GM04504 (cell line): ENCODE measurements around the gene SLC26A1.

Experiments used
- DNase-seq: peaks from one replicate; pipeline ENCODE4 v3.0.0-alpha.2; 2012; ENCODE audit warnings: low read depth

The SLC26A1 gene

GRCh38 chr4:998096-998691, 5.0 kb upstream of the SLC26A1 start:
- no peak for DNase-seq

DNA sequence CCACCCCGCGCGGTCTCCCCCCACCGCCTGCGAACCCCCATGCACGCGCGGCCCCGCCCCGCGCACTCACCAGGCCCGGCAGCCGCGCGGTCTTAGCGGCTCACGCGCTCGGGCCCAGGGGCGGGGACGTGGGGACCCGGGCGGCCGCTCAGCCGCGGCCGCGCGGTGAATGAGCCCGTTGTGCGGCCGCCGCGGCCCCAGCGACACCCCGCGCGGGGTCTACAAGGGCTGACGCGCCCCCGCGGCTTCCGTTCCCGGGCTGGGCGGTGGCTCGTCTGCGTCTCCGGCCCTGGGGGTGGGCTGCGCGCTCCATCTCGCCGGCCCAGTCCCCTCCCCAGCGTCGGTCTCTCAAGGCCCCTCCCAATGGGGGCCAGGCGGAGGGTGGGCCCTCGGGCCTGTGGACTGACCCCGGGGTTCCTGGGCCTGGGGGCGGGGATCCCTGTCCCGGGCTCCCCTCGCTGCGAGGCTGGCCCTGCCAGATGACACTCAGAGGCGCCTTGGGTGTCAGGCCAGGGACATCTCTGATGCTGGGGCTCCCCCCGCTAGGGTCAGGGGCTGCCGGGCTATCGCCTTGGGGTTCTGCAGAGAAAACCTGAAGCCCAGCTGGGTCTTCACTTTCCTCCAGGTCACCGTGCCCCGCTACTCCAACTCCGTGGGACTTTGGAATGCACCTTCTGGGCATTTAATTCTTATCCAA, 4.3 kb upstream of the SLC26A1 start:
- DNase-seq: no peak

GRCh38 chr4:996997-997374, 3.8 kb upstream of the SLC26A1 start:
- no peak for DNase-seq

DNA sequence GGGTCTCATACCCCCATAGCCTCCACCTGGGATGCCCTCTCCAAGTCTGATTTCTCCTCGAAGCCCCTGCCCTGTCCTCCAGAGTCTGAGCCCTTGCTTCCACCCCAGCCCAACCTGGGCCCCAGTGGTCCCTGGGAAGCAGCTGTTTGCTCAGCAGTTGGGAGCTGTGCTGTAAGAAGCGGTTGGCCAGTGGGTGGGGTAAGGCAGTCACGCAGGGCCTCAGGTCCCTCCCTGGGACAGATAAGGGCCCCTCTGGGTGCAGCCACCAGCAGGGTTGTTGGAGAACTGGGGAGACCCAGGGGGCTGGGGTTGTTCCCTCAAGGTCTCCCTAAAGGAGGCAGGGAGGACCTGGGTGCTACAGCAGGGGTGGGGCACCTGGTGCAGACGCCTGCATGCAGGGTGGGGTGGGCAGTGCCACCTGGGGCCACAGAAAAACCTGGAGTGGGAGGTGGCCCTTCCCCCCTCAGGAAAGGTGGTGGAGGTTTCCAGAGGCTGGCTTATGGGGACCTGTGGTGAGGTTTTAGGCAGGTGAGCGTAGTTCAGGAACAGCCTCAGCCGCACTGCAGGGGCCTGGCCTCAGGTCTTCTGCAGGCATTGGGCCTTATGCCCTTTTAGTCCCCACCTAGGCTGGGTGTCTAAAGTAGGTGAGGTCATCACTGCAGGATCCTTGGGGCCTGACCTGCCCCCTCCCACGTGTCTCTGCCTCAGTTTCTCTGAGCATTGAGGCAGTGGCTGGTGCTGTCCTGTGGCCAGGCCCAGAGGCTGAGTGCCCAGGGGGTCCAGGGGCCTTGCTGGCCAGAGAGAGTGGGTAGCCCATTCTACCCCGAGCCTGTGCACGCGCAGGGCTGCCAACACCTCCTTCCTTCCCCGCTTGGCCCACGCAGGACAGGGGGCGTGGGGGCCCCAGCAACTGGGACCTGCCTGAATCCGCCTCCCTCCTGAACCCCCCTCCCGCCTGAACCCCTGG, 3.1 kb upstream of the SLC26A1 start:
- no peak for DNase-seq

DNA sequence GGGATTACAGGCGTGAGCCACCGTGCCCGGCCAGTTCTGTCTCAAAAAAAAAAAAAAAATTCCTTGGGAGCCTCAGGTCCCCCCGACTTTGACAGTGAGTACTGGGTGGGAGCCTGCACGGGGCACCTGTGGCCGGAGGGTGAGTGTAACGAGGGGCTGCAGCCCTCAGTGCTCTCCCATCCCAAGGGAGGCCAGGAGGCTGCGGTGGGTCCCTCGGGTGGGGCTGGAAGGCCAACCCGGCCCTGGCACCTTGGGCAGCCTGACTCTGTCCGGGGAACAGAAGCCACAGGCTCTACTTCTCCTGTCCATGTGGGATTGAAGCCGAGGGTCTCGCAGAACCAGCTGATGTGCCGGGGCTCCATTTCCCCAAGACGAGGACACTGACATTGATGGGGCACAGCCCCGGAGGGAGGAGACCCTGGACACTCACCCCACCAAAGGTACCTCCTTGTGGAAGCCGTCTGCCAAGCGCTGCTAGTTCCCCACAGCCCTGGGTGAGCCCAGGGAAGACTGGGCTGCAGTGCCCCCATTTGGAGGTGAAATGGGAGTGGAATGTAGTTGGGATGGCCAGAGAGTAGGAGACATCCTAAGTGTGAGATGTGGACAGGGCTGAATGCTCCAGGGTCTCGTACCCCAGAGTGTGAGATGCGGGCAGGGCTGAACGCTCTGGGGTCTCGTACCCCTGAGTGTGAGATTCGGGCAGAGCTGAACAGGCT, 2.3 kb upstream of the SLC26A1 start:
- DNase-seq: no peak

GRCh38 chr4:992297-993110, 700 bp downstream of the SLC26A1 start:
- DNase-seq: no peak

DNA sequence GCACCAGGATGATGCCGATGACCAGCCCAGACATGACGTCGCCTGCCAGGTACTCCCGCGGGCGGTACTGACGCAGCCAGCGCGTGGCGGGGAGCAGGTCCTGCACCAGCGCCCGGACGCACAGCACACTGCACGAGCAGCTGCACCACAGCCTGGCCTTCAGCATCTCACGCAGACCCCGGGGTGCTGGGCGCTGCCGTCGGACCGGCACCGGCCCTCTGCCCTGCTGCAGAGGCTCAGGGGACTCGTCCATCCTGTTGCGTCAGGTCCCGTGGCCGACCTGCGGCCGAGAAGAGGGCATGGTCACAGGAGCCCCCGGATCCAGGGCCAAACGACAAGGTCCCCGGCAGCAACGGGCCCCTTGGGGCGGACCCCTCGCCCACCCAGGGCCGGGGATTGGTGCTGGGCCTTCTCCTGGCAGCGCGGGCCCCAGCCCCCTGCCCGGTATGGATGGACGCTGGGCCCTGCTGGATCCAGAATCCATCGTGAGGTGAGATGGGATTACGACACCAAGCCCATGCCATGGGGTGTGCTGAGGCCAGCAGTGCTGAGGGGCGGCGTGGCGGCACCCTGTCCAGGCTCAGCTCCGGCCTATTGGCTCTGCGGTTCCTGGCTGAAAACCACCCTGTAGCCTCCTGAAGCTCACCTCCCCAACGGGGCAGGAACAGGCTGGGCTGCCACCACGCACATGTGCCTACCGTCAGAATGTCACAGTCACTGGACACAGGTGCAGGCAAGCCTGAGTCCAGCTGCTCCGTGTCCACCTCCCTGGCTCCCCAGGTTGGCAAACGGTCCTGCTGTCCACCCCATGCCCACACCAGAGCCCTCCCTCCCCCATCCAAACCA, 1.5 kb downstream of the SLC26A1 start:
- DNase-seq: no peak

DNA sequence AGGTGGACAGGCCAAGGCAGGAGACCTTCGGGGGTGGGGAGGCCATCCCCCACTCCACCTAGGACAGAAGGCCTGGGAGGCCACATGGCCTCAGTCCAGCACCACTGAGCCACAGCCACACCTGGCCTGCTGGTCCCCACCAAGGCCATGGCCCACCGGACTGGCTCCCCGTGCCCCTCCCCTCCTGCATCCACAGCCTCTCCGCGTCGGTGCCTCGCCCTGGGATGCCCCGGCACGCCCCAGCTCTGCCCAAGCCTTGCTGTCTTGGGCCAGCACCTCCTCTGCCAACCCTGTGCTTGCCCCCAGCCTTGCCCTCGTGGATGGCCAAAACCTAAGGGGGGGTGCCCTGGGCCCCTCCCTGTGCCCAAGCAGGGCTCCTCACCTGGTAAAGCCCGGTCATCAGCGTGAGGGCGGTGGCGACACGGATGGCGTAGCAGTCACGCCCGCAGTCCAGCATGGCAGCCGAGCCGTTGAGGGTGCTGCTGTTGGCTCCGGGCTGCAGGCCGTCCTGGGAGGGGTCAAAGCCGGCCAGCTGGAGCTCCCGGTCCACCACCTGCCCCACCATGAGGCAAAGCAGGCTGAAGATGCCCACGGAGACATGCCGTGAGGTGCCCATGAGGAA, 2.3 kb downstream of the SLC26A1 start:
- no peak for DNase-seq

DNA sequence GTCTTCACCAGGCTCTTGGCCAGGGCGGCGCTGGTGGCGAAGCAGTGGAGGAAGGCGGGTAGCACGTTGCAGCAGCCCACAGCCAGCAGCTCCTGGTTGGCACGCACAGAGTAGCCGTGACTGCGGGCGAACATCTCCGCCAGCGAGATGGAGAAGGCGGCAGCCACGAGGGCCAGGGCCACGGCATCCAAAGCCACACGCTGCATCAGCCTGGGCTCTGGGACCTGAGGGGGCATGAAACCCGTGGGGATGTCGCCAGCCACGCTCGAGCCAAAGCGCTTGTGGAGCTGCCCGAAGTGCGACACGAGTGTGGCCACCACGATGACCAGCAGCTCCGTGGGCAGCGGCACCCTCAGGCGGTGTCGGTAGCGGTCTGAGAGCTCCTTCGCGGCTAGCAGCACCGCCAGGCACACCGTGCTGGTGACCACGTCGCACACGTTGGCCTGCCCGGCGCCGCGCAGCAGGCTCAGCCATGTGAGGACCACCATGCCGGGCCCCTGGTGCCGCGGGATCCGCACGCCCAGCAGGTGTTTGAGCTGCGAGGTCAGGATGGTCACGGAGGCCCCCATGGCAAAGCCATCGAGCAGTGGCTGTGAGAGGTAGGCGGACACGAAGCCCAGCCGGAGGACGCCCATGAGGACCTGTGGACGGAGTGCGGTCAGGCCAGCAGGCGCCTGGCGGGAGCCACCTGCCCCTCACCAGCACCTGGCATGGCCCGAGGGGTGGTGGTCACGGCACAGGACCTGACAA, 3.3 kb downstream of the SLC26A1 start:
- DNase-seq: no peak

DNA sequence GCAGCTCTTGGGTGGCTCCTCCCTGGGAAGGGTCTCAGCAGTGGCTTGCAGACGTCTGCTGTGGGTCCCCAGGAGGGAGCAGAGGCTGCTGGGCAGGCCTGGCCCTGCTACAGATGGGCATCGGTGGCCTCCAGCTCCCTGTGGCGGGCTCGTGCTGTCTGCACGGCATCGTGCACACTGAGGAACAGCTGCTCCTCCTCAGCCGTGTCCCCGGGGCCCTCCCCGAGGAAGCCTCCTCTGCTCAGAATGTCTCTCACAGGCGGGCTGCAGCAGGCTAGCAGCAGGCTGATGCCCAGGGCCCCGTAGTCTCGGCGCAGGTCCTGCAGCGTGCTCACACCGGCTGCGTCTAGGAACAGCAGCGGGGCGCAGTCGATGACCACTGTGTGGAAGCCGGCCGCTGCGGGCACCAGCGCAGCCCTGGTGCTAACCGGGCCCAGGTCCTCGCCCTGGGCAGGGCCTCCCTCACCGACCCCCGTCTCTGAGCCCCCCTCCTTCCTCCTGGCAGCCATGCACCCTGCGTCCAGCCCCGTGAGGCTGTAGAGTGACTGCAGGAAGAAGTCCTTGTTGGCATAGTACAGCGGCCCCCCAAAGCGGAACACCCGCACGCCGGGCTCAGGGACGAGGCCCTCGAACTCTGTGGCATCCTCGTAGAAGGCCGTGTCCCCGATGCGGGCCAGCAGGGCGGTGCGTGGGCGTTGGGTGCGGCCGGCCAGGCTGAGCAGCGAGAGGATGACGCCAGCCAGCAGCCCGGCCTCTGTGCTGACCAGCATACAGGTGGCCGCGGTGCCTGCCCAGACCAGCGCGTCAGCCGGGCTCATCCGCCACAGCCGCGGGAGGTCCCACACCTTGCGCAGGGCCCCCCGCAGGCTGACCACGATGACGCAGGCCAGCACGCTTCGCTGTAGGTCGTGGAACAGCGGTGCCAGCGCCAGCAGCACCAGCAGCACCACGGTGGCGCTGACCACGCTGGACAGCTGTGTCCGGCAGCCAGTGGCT, 4.2 kb downstream of the SLC26A1 start:
- DNase-seq: no peak

DNA sequence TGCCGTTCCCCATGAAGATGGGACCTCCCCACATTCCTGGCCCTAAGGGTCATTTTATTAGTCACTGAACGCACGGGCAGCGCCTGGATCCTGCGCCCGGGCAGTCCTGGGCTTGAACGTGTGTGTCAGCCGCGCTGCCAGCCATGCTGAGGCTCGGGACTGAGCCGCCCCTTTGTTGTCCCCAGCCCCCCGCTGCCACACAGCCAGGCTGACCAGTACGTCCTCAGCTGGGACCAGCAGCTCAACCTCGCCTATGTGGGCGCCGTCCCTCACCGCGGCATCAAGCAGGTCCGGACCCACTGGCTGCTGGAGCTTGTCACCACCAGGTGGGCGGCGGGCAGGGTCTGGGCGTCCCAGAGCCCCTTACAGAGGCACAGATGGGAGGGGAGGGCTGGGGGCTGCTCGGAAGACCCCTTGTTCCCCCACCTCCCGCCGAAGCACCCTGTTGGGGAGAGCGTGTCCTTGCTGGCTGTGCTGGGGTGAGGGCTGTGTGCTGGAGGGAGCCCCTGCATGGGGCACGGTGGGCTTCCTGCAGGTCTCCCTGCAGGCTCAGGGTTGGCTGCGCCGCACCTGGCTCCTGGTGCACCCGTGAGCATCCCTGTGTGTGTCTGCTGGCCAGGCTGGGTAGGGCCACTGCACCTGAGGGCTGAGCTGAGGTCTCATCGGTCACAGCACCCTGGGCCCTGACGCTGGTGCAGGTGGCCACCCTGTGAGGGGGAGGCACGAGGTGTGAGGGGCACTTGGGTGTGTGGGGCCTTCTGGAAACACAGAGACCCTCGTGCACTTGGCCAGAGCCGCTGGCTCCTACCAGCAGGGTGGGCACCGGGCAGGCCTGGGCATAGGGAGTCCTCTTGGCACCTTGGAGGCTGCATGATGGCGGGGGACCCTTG, 5.3 kb downstream of the SLC26A1 start:
- DNase-seq: no peak

- DNase-seq: no peak
These were observed 6.2 kb downstream of the SLC26A1 start, which contains the start of gene IDUA for GRCh38 chr4:986879-987623. IDUA (plus strand) TSS chr4:987044; CDS start chr4:987085, 41 bp downstream.

DNA sequence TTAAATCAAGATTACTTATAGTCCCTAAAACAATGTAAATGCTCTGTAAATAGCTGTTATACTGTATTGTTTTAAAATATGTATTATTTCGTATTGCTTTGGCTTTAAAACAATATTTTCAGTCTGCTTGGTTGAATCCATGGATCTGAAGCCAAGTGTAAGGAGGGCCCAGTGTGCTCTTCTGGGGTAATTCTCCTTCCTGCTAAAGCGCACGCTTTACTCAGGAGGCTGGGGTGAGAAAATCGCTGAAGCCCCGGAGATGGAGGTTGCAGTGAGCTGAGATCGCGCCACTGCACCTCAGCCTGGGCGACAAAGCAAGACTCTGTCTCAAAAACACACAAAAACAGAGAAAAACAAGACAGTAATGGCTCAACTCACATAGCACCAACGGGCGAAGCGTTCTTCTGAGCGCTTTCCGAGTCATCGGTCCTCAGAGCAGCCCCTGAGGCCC, 6.8 kb downstream of the SLC26A1 start:
- DNase-seq: no peak

- DNase-seq: no peak
These were observed 7.9 kb downstream of the SLC26A1 start for GRCh38 chr4:985123-985830.

GRCh38 chr4:984336-985054, 8.7 kb downstream of the SLC26A1 start:
- DNase-seq: no peak
